GM23248 (cell line): ENCODE results near the gene PARP8. TPM values are rescaled to one million over a fixed set of nuclear protein-coding genes. Genes with fewer than 3 reads are reported as not detected.
"Not testable (repeated sequence)": the region's sequence is repeated elsewhere in the genome, so short reads cannot be mapped to it uniquely, and the experiment has no call there.

Experiments
- DNase-seq: peaks from one replicate; pipeline ENCODE4 v3.0.0-alpha.2; 2015
- H2AFZ ChIP-seq: fragments of 200-600 bp; sonication (generic); 2 replicates; pipeline ENCODE4 v1.6.1; 2016; ENCODE audit warnings: antibody characterized with exemption
- H3F3A ChIP-seq: fragments of 200-600 bp; sonication (generic); 2 replicates; pipeline ENCODE4 v1.6.1; 2016; ENCODE audit warnings: mild to moderate bottlenecking, antibody characterized with exemption, mixed run types; ENCODE audit not compliant: insufficient read depth
- H3K27ac ChIP-seq: fragments of 200-600 bp; sonication (generic); 2 replicates; pipeline ENCODE4 v1.5.1; 2016; ENCODE audit warnings: mild to moderate bottlenecking
- H3K27me3 ChIP-seq: fragments of 200-600 bp; sonication (generic); replicated peaks from 2 replicates; pipeline ENCODE4 v1.6.1; 2016; ENCODE audit warnings: mild to moderate bottlenecking; ENCODE audit not compliant: insufficient read depth
- H3K36me3 ChIP-seq: fragments of 200-600 bp; sonication (generic); 2 replicates; pipeline ENCODE4 v1.6.1; 2016; ENCODE audit warnings: low read depth, mild to moderate bottlenecking
- H3K4me1 ChIP-seq: fragments of 200-600 bp; sonication (generic); 2 replicates; pipeline ENCODE4 v1.6.1; 2016; ENCODE audit warnings: mild to moderate bottlenecking; ENCODE audit not compliant: insufficient read depth
- H3K4me2 ChIP-seq: fragments of 200-600 bp; sonication (generic); one replicate; pipeline ENCODE4 v1.6.1; 2016; ENCODE audit warnings: mild to moderate bottlenecking; ENCODE audit not compliant: unreplicated experiment
- H3K4me3 ChIP-seq: fragments of 200-600 bp; sonication (generic); 2 replicates; pipeline ENCODE4 v1.5.1; 2016; ENCODE audit warnings: mild to moderate bottlenecking
- H3K79me2 ChIP-seq: fragments of 200-600 bp; sonication (generic); 2 replicates; pipeline ENCODE4 v1.6.1; 2016; ENCODE audit warnings: mild to moderate bottlenecking; ENCODE audit not compliant: insufficient read depth
- H3K9ac ChIP-seq: fragments of 200-600 bp; sonication (generic); 2 replicates; pipeline ENCODE4 v1.6.1; 2016; ENCODE audit warnings: mild to moderate bottlenecking
- H3K9me2 ChIP-seq: fragments of 200-600 bp; sonication (generic); 2 replicates; pipeline ENCODE4 v1.6.1; 2016; ENCODE audit warnings: mixed run types, mild to moderate bottlenecking, moderate library complexity; ENCODE audit not compliant: insufficient read depth
- H3K9me3 ChIP-seq: fragments of 200-600 bp; sonication (generic); one replicate; pipeline ENCODE4 v1.6.1; 2017; ENCODE audit warnings: low read depth
- H4K20me1 ChIP-seq: fragments of 200-600 bp; sonication (generic); 2 replicates; pipeline ENCODE4 v1.6.0; 2016; ENCODE audit not compliant: insufficient read depth
- EZH2 ChIP-seq: fragments of 200-600 bp; sonication (generic); IDR thresholded peaks from 2 replicates; pipeline ENCODE4 v1.6.1; 2018; ENCODE audit warnings: antibody characterized with exemption, mild to moderate bottlenecking; ENCODE audit not compliant: insufficient read depth, poor library complexity, severe bottlenecking
- EZH2phosphoT487 ChIP-seq: fragments of 200-600 bp; sonication (generic); IDR thresholded peaks from 2 replicates; pipeline ENCODE4 v1.6.1; 2018; ENCODE audit warnings: antibody characterized with exemption, moderate library complexity, mild to moderate bottlenecking, low read depth; ENCODE audit not compliant: insufficient read depth
- WGBS, 2 experiments: methylation state at CpG; one replicate each; pipeline ENCODE4 v1.1.6; 2015 to 2017; ENCODE audit warnings: low lambda C conversion rate in 2 of 2, low coverage in 1 of 2; ENCODE audit errors: missing lambda C conversion rate in 2 of 2; 5-methylcytosine and 5-hydroxymethylcytosine counted together
- in situ Hi-C: fragments of 300-500 bp; cut with MboI; formaldehyde crosslinking; loops from 2 replicates; pipeline ENCODE4 v1.15.0; 2020
- polyA plus RNA-seq: library from polyadenylated mRNA; unstranded; fragments of >200 nt; fragmentation: Nextera tagmentation; extraction: Ambion mirVana; gene quantifications from 2 replicates; pipeline ENCODE4 v1.2.1, GENCODE V29; 2016
- total RNA-seq: library from RNA; depleted of rRNA; stranded (reverse); fragments of >200 nt; shearing (Covaris generic); gene quantifications from 2 replicates; pipeline ENCODE4 v1.2.3, GENCODE V29; 2014

Gene PARP8
- total and polyA plus RNA-seq, 2 experiments from 2014 or later = 1.1 to 2.5 TPM

- no peaks in the 10 kb centered on the region for H3K79me2 ChIP-seq
- no peaks in the 10 kb centered on the region for H3K27me3 ChIP-seq
- no peak overlapping the region for H2AFZ ChIP-seq
- H3K4me3 ChIP-seq = no peak overlapping the region
- H3K9me2 ChIP-seq = no peaks in the 10 kb centered on the region
- H3K9ac ChIP-seq = no peak overlapping the region
- no peaks in the 10 kb centered on the region for H3K4me1 ChIP-seq
- no peaks in the 10 kb centered on the region for H4K20me1 ChIP-seq
- WGBS, 2 experiments = 58 to 59% methylated on average over 5 of the region's 5 CpGs
- no peaks in the 10 kb centered on the region for H3K36me3 ChIP-seq
- no peak overlapping the region for H3K4me2 ChIP-seq
- H3F3A ChIP-seq = no peaks in the 10 kb centered on the region
- in situ Hi-C loops = no loop called here
- H3K9me3 ChIP-seq = no peaks in the 10 kb centered on the region
- H3K27ac ChIP-seq = no peak overlapping the region
- no peak for DNase-seq
- TF ChIP-seq EZH2phosphoT487 = no peak
- TF ChIP-seq EZH2 = no peak
Observed at GRCh38 chr5:50657044-50657443, 9.4 kb upstream of the PARP8 start.

GRCh38 chr5:50658246-50658645 is 8.2 kb upstream of the PARP8 start:
- Histone ChIP-seq H3K27ac (no peak overlapping the region), H3K9ac (no peak overlapping the region), H4K20me1 (no peaks in the 10 kb centered on the region), H3K9me3 (no peaks in the 10 kb centered on the region), H3K4me2 (no peak overlapping the region), H3K4me3 (no peak overlapping the region), H3K36me3 (no peaks in the 10 kb centered on the region), H3K9me2 (no peaks in the 10 kb centered on the region), H3F3A (no peaks in the 10 kb centered on the region), H3K27me3 (no peaks in the 10 kb centered on the region), H3K79me2 (no peaks in the 10 kb centered on the region), H2AFZ (no peak overlapping the region), H3K4me1 (no peaks in the 10 kb centered on the region)
- WGBS, 2 experiments = 30 to 37% methylated on average over 1 of the region's 1 CpG
- in situ Hi-C loops = no loop called here
- DNase-seq = no peak
- TF ChIP-seq EZH2 = no peak
- TF ChIP-seq EZH2phosphoT487 = no peak

- Histone ChIP-seq H3K4me1 (0 out of 2 replicates have a peak, but pooled peaks cover 4% of the 10 kb centered on the region), H3K9me3 (no peaks in the 10 kb centered on the region), H3K4me3 (no peak overlapping the region), H3K9me2 (no peaks in the 10 kb centered on the region), H2AFZ (no peak overlapping the region), H3K36me3 (no peaks in the 10 kb centered on the region), H3K9ac (no peak overlapping the region), H3K4me2 (no peak overlapping the region), H3K27ac (no peak overlapping the region), H4K20me1 (no peaks in the 10 kb centered on the region), H3K27me3 (no peaks in the 10 kb centered on the region), H3F3A (peaks cover 9% of the 10 kb centered on the region; the same call in 1 of the 2 replicates), H3K79me2 (no peaks in the 10 kb centered on the region)
- DNase-seq = no peak
- in situ Hi-C loops = no loop called here
- TF ChIP-seq EZH2 (no peak), EZH2phosphoT487 (no peak)
- WGBS, 2 experiments = 93 to 96% methylated on average over 4 of the region's 4 CpGs
Observed at GRCh38 chr5:50663636-50664035, 2.8 kb upstream of the PARP8 start.

- DNase-seq = no peak
- H3K9ac ChIP-seq = no peak overlapping the region
- no peaks in the 10 kb centered on the region for H3K9me3 ChIP-seq
- in situ Hi-C loops = no loop called here
- H3K4me3 ChIP-seq = no peak overlapping the region
- TF ChIP-seq EZH2 (no peak), EZH2phosphoT487 (no peak)
- no peaks in the 10 kb centered on the region for H3K9me2 ChIP-seq
- no peak overlapping the region for H3K4me2 ChIP-seq
- H3K27me3 ChIP-seq = no peaks in the 10 kb centered on the region
- 0 out of 2 replicates have a peak, but pooled peaks cover 4% of the 10 kb centered on the region for H3K4me1 ChIP-seq
- no peaks in the 10 kb centered on the region for H3K36me3 ChIP-seq
- H3K27ac ChIP-seq = no peak overlapping the region
- no peaks in the 10 kb centered on the region for H4K20me1 ChIP-seq
- no peaks in the 10 kb centered on the region for H3K79me2 ChIP-seq
- H3F3A ChIP-seq = peaks cover 9% of the 10 kb centered on the region; the same call in 1 of the 2 replicates
- H2AFZ ChIP-seq = no peak overlapping the region
Observed at GRCh38 chr5:50665091-50665490, 1.3 kb upstream of the PARP8 start.

DNA sequence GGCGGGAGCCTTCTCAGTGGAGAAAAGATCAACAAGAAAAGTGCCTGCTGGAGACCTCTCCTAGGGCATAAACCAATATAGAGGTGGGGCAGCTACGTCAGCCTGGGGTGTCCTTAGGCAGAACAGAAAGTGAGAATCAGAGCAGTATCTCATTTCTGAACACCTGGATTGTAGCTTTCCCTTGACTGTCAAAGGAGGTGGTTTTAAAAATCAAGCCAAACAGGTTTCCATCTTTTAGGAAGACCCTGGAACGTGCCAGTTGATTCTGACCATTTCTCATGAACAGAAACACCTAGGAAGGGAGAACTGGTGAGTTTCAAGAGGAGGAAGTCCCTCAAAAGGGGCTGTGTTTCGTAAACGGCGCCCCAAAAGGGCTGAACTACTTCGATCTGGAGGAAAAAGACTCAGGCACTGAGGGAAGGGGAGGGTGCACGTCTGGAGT is 655 bp upstream of the PARP8 start:
- H3K79me2 ChIP-seq, in situ Hi-C loops, H3K27me3 ChIP-seq, H3F3A ChIP-seq, H3K4me1 ChIP-seq, DNase-seq, H3K9me2 ChIP-seq, H4K20me1 ChIP-seq, H3K27ac ChIP-seq, H3K36me3 ChIP-seq, H3K4me3 ChIP-seq, H3K9me3 ChIP-seq, H3K9ac ChIP-seq: not testable (repeated sequence)
- Histone ChIP-seq H3K4me2 (peak overlapping the region; percentile 91), H2AFZ (0 out of 2 replicates have a peak overlapping the region, but pooled peaks have one; percentile 41)
- WGBS, 2 experiments = 77 to 79% methylated on average over 8 of the region's 8 CpGs
